ENCODE results near the gene FOXC2.

FOXC2 gene

DNA sequence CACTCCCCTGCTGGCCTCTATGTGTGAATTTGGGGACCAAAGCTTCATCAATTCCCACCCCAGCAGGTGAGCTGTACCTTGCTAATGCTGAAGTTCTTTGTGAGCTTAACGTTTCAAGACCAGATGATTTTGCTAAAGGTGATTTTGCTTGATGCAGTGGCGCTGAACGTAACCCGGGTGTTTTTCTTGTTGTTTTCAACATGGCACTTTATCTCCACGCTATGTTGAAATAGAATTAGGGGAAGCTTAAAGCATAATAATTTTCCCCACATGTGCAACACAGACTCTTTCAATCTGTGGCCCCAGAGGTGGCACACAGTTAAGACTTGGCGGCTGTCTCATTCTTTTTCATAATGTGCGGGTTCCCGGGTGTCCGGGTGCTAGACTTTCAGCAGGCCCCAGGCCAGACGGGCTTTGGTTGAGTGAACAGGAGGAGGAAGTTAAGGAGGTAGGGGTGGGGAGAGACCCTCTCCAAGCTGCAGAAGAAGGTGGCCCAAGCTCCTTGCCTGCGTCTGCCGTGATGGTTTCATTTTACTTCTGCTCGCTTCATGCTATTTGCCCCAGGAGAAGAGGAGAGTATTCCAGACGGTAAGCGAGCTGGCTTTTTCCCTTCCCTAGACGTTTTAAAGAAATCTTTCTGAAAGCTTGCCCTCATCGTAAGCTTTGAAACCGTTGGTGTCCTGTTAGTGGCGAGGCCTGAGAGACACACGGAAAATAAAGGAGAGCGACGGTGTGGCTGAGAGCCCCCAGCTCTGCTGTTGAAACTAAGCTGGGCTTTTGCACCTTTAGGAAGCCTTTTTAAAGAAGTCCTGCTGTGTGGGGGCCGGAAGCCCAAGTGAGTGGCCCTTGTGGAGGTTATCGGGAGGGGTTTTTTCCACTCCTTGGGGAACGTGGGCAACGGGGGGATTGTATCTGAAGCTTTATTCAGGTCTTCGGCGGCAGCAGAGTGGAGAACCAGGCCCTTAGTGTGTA lies 4.2 kb downstream of the FOXC2 start:
- no peak for DNase-seq (ENCODE audit: low read depth, low spot score)
- ChIA-PET CTCF (interaction anchor here (0.8 to 16.0 kb wide), 10 partner anchors 9 to 708 kb away, joined by 3 to 309 read pairs (median 5); no protein-coding TSS in a partner anchor), POLR2A (interaction anchor here (0.5 to 1.5 kb wide), 8 partner anchors 9 to 359 kb away, joined by 3 to 7 read pairs (median 4); no protein-coding TSS in a partner anchor)
- TF ChIP-seq, protein P1, sequence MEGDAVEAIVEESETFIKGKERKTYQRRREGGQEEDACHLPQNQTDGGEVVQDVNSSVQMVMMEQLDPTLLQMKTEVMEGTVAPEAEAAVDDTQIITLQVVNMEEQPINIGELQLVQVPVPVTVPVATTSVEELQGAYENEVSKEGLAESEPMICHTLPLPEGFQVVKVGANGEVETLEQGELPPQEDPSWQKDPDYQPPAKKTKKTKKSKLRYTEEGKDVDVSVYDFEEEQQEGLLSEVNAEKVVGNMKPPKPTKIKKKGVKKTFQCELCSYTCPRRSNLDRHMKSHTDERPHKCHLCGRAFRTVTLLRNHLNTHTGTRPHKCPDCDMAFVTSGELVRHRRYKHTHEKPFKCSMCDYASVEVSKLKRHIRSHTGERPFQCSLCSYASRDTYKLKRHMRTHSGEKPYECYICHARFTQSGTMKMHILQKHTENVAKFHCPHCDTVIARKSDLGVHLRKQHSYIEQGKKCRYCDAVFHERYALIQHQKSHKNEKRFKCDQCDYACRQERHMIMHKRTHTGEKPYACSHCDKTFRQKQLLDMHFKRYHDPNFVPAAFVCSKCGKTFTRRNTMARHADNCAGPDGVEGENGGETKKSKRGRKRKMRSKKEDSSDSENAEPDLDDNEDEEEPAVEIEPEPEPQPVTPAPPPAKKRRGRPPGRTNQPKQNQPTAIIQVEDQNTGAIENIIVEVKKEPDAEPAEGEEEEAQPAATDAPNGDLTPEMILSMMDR (IDR thresholded peaks at IDR 0.05; ENCODE audit: insufficient read depth, low read length, missing control alignments) = no peak
- peak overlapping the region; percentile 91 for H3K4me3 ChIP-seq (ENCODE audit: low read depth, low read length)

DNA sequence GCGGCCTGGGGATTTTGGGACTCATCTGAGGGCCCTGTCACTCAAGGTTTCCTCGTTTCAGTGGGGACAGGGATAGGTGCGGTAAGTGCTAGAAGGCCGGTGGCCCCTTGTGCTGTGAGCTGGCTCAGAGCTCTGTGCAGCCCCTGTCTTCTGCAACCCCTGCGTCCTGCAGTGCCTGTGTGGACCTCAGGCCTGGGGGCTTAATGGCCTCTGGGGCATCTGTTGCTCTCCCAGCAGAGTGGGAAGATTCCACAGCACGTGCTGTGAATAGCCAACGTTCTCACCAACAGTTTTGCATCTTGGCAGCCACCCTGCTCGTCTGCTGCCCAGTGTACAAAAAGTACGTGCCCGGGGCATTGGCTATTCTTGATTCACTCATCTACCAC lies 4.9 kb downstream of the FOXC2 start:
- CTCF ChIA-PET = interaction anchor here (0.8 to 16.0 kb wide), 8 partner anchors 9 to 707 kb away, joined by 3 to 309 read pairs (median 6); no protein-coding TSS in a partner anchor
- POLR2A ChIA-PET = interaction anchor here (0.5 to 1.5 kb wide), 4 partner anchors 17 to 354 kb away, joined by 3 to 6 read pairs (median 4); no protein-coding TSS in a partner anchor
- H3K4me3 ChIP-seq (ENCODE audit: low read depth, low read length) = peak overlapping the region; percentile 91
- TF ChIP-seq, protein P1 (IDR thresholded peaks at IDR 0.05; ENCODE audit: insufficient read depth, low read length, missing control alignments) = no peak
- no peak for DNase-seq (ENCODE audit: low read depth, low spot score)

DNA sequence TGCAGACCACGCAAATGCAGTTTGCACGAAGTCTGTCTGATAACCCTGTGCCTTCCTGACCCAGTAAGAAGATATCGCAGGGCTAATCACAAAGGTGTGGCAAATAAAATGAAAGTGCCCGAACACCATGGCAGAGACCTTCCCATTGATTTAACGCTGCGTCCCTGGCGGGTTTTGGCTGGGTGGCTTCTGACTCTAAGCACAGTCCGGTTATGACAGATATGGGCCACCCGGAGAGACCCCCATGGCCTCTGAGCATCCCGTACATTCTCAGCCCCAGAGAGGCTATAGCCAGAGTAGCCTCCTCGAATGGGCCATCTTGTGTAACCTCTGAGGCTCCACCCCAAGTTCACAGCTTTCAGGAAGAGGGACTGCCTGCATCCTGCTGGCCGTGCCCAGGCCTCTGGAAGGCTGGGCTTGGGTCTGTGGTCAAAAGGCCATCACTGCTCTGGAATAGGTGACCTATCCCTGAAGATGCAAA lies 5.5 kb downstream of the FOXC2 start:
- POLR2A ChIA-PET = no interaction called here
- no peak for DNase-seq (ENCODE audit: low read depth, low spot score)
- TF ChIP-seq, protein P1 (IDR thresholded peaks at IDR 0.05; ENCODE audit: insufficient read depth, low read length, missing control alignments) = no peak
- H3K4me3 ChIP-seq (ENCODE audit: low read depth, low read length) = peak overlapping the region; percentile 91
- CTCF ChIA-PET = interaction anchor here (1.4 to 16.0 kb wide), 4 partner anchors 8 to 706 kb away, joined by 3 to 309 read pairs (median 8); no protein-coding TSS in a partner anchor

DNA sequence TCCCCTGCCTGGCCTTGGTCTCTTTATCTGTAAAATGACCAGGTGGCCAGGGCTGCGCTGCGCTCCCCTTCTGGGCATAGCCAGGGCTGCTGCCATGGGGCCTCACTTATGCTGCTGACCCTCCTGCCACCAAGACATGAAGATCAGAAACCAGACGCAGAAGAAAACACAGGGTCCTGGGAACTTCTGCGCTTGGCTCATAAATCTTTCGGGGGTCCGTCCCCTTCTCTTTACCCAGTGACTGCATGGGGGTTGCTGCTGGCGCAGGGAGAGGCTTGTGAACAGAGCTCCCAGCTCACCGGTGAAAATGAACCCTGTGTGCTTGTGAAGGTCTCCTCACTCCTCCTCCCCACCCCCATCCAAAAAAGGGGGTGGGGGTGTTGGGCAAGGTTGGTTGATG lies 6.0 kb downstream of the FOXC2 start:
- no peak for DNase-seq (ENCODE audit: low read depth, low spot score)
- CTCF ChIA-PET = interaction anchor here (0.9 to 16.0 kb wide), 4 partner anchors 8 to 488 kb away, joined by 3 to 309 read pairs (median 8); no protein-coding TSS in a partner anchor
- TF ChIP-seq, protein P1 (IDR thresholded peaks at IDR 0.05; ENCODE audit: insufficient read depth, low read length, missing control alignments) = no peak
- H3K4me3 ChIP-seq (ENCODE audit: low read depth, low read length) = peak overlapping the region; percentile 91
- POLR2A ChIA-PET = interaction anchor here (0.9 to 2.0 kb wide), 5 partner anchors 8 to 200 kb away, joined by 3 to 7 read pairs (median 4); no protein-coding TSS in a partner anchor

DNA sequence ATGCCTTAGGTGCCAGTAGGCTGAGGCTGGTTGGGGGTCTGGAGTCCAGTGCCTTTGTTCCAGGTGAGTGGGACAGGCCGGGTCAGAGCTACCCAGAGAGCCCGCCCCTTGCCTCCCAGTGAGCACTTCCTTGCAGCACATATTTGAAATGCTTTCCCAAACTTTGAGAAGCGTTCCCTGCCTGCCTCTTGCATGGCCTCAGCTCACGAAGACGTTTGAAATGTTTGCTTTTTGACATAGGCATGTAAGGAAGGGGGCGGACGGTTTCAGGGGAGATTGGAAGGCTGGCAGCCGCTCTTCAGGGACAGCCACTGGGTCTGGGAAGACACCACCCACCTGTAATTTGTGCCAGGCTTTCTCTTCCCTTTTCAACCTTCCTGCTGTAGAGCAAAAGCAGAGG lies 6.6 kb downstream of the FOXC2 start:
- DNase-seq (ENCODE audit: low read depth, low spot score) = no peak
- ChIA-PET POLR2A (interaction anchor here (0.9 to 2.0 kb wide), 5 partner anchors 9 to 200 kb away, joined by 3 to 7 read pairs (median 4); no protein-coding TSS in a partner anchor), CTCF (interaction anchor here (0.9 to 16.0 kb wide), 5 partner anchors 9 to 488 kb away, joined by 3 to 309 read pairs (median 4); no protein-coding TSS in a partner anchor)
- TF ChIP-seq, protein P1 (IDR thresholded peaks at IDR 0.05; ENCODE audit: insufficient read depth, low read length, missing control alignments) = no peak
- peak overlapping the region; percentile 91 for H3K4me3 ChIP-seq (ENCODE audit: low read depth, low read length)

All from AG04449 (cell line).